ENCODE results near the gene PLCL1. TPM values are rescaled to one million over a fixed set of nuclear protein-coding genes. Genes with fewer than 3 reads are reported as not detected.

The PLCL1 gene
- total RNA-seq, 2 donors from 2014 or later = 0.04 to 0.11 TPM

DNA sequence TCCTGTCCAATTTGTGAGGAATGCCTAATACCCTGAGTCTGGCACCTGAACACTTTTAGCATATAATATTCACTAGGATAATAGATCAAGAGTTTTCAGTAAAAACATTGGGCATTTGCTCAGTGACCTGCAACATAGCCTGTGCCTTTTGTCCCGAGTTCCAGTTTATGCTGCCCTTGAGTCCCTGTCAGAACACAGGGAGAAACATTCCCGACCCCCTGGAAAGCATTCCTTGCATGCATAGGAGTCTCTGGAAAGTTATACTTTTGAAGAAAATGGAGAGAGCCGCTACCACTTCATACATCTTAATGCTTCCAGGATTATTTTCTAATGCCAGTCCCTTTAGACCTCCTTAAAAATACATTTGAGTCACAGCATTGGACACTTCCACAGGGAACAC is 107.3 kb downstream of the PLCL1 start:
- TF ChIP-seq, protein P1, sequence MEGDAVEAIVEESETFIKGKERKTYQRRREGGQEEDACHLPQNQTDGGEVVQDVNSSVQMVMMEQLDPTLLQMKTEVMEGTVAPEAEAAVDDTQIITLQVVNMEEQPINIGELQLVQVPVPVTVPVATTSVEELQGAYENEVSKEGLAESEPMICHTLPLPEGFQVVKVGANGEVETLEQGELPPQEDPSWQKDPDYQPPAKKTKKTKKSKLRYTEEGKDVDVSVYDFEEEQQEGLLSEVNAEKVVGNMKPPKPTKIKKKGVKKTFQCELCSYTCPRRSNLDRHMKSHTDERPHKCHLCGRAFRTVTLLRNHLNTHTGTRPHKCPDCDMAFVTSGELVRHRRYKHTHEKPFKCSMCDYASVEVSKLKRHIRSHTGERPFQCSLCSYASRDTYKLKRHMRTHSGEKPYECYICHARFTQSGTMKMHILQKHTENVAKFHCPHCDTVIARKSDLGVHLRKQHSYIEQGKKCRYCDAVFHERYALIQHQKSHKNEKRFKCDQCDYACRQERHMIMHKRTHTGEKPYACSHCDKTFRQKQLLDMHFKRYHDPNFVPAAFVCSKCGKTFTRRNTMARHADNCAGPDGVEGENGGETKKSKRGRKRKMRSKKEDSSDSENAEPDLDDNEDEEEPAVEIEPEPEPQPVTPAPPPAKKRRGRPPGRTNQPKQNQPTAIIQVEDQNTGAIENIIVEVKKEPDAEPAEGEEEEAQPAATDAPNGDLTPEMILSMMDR (conservative IDR thresholded peaks at IDR 0.05) = no peak
- Histone ChIP-seq H3K27ac (ENCODE audit: low read depth, low read length) (no peak overlapping the region), H3K27me3 (ENCODE audit: control insufficient read depth, insufficient read depth, low read length, poor library complexity, severe bottlenecking) (no peaks in the 10 kb centered on the region), H3K9me3 (ENCODE audit: control insufficient read depth, low read length) (no peaks in the 10 kb centered on the region), H3K36me3 (ENCODE audit: control insufficient read depth, insufficient read depth, low read length) (no peaks in the 10 kb centered on the region), H3K4me1 (ENCODE audit: control insufficient read depth, insufficient read depth, low read length) (peaks cover 6% of the 10 kb centered on the region), H3K4me3 (ENCODE audit: low read length) (no peak overlapping the region), H3K9ac (ENCODE audit: extremely low read depth, low read length, poor library complexity, severe bottlenecking) (no peak overlapping the region)
- H3K4me1 Mint-ChIP-seq = peaks cover 31% of the 10 kb centered on the region
- no peaks in the 10 kb centered on the region for H3K36me3 Mint-ChIP-seq (ENCODE audit: low read depth)
- no peaks in the 10 kb centered on the region for H3K27me3 Mint-ChIP-seq (ENCODE audit: insufficient read depth)
- 86 to 100% methylated on average over 3 of the region's 3 CpGs for WGBS, 2 experiments (ENCODE audit: insufficient coverage in 1 of 2, insufficient read length in 1 of 2)
- no peak overlapping the region for H3K27ac Mint-ChIP-seq
- no peak overlapping the region for H3K4me3 Mint-ChIP-seq
- no peaks in the 10 kb centered on the region for H3K9me3 Mint-ChIP-seq
- peak; percentile 48 for DNase-seq

DNA sequence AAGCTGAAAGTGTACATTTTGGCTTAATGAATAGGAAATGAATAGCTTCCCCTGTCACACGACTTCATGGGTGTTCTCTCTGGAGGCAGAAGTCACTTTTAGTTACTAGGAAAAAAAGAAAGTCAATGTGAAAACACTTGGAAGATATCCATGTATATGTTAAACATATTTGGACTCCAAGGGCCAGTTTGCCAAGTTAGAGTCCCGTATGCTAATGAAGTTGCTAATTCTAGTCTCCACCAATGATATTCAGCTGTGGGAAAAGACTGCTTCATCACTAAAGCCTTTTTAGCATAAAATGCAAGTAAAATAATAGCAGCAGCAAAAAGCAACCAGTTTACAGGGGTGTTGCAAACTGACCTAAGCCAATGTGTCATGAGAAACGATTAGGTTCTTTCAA is 108.7 kb downstream of the PLCL1 start:
- no peaks in the 10 kb centered on the region for H3K9me3 ChIP-seq (ENCODE audit: control insufficient read depth, low read length)
- peaks cover 6% of the 10 kb centered on the region for H3K4me1 ChIP-seq (ENCODE audit: control insufficient read depth, insufficient read depth, low read length)
- no peak overlapping the region for H3K4me3 ChIP-seq (ENCODE audit: low read length)
- no peak overlapping the region for H3K9ac ChIP-seq (ENCODE audit: extremely low read depth, low read length, poor library complexity, severe bottlenecking)
- H3K36me3 ChIP-seq (ENCODE audit: control insufficient read depth, insufficient read depth, low read length) = no peaks in the 10 kb centered on the region
- no peaks in the 10 kb centered on the region for H3K9me3 Mint-ChIP-seq
- no peaks in the 10 kb centered on the region for H3K36me3 Mint-ChIP-seq (ENCODE audit: low read depth)
- H3K27me3 Mint-ChIP-seq (ENCODE audit: insufficient read depth) = no peaks in the 10 kb centered on the region
- TF ChIP-seq, protein P1 (conservative IDR thresholded peaks at IDR 0.05) = no peak
- WGBS, 2 experiments (ENCODE audit: insufficient coverage in 1 of 2, insufficient read length in 1 of 2) = 95 to 100% methylated on average over 1 to 3 of the region's 3 CpGs
- no peak overlapping the region for H3K27ac ChIP-seq (ENCODE audit: low read depth, low read length)
- no peak for DNase-seq
- H3K4me1 Mint-ChIP-seq = peaks cover 31% of the 10 kb centered on the region
- no peak overlapping the region for H3K4me3 Mint-ChIP-seq
- H3K27ac Mint-ChIP-seq = no peak overlapping the region
- H3K27me3 ChIP-seq (ENCODE audit: control insufficient read depth, insufficient read depth, low read length, poor library complexity, severe bottlenecking) = no peaks in the 10 kb centered on the region

DNA sequence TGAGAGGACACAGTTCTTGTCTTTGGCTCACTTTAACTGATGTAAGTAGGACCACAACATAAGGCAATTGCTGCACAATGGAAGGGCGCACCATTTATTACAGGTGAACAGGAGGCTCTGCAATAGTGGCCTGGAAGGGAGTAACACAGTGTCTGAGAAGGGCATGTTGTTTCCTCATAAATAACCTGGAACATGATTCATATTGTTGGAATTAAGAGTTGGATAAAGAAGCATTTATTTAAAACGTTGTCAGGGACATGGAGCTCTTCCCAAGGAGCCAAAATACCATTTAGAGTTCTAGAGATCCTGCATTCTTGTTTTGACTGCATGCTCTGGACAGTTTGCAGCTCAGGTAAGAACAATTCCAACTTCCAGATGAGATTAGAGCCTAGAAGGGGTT is 110.4 kb downstream of the PLCL1 start:
- TF ChIP-seq, protein P1 (conservative IDR thresholded peaks at IDR 0.05) = no peak

More for the DNA sequence above, 110.4 kb downstream of the PLCL1 start:
- WGBS, 2 experiments (ENCODE audit: insufficient coverage in 1 of 2, insufficient read length in 1 of 2) = 85 to 100% methylated on average over 2 of the region's 2 CpGs
- H3K9me3 ChIP-seq (ENCODE audit: control insufficient read depth, low read length) = no peaks in the 10 kb centered on the region
- Mint-ChIP-seq H3K4me3 (no peak overlapping the region), H3K27ac (no peak overlapping the region), H3K4me1 (peaks cover 26% of the 10 kb centered on the region), H3K36me3 (ENCODE audit: low read depth) (no peaks in the 10 kb centered on the region), H3K27me3 (ENCODE audit: insufficient read depth) (no peaks in the 10 kb centered on the region), H3K9me3 (no peaks in the 10 kb centered on the region)
- no peak overlapping the region for H3K9ac ChIP-seq (ENCODE audit: extremely low read depth, low read length, poor library complexity, severe bottlenecking)
- H3K4me1 ChIP-seq (ENCODE audit: control insufficient read depth, insufficient read depth, low read length) = peaks cover 6% of the 10 kb centered on the region
- peak overlapping the region; percentile 18 for H3K4me3 ChIP-seq (ENCODE audit: low read length)
- no peaks in the 10 kb centered on the region for H3K36me3 ChIP-seq (ENCODE audit: control insufficient read depth, insufficient read depth, low read length)
- no peak overlapping the region for H3K27ac ChIP-seq (ENCODE audit: low read depth, low read length)
- no peaks in the 10 kb centered on the region for H3K27me3 ChIP-seq (ENCODE audit: control insufficient read depth, insufficient read depth, low read length, poor library complexity, severe bottlenecking)
- DNase-seq = no peak

Measured in endodermal cell (in vitro differentiated cells).